Ramos (cell line): ENCODE measurements around the gene DIP2C.
"Not testable (repeated sequence)": the region's sequence is repeated elsewhere in the genome, so short reads cannot be mapped to it uniquely, and the experiment has no call there.

ENCODE experiments used
- in situ Hi-C: fragments of 300-500 bp; cut with MboI; formaldehyde crosslinking; loops from one replicate; pipeline ENCODE4 v1.14.3; 2022; ENCODE audit warnings: low sequenced_read_pairs; ENCODE audit not compliant: unreplicated experiment

DIP2C gene

DNA sequence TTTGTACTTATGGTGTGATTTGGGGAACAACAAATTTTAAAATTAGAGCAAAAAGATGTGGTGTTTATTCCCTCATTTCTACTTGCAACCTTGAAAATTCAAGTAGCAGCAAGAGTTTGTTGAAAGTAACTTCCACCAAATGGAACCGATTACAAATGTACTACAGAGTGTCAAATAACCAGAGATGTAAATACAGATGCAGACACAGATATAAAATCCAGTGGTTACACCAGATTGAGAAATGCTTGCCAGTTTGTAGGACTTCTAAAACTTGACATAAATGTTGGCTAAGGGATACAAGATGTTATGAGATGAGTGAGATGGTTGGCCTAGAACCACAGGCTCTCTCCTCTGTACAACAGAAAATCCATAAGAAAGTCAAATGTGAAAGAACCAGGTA, 162.1 kb downstream of the DIP2C start:
- in situ Hi-C loops = no loop called here

GRCh38 chr10:526651-527312, 162.7 kb downstream of the DIP2C start:
- in situ Hi-C loops = no loop called here

DNA sequence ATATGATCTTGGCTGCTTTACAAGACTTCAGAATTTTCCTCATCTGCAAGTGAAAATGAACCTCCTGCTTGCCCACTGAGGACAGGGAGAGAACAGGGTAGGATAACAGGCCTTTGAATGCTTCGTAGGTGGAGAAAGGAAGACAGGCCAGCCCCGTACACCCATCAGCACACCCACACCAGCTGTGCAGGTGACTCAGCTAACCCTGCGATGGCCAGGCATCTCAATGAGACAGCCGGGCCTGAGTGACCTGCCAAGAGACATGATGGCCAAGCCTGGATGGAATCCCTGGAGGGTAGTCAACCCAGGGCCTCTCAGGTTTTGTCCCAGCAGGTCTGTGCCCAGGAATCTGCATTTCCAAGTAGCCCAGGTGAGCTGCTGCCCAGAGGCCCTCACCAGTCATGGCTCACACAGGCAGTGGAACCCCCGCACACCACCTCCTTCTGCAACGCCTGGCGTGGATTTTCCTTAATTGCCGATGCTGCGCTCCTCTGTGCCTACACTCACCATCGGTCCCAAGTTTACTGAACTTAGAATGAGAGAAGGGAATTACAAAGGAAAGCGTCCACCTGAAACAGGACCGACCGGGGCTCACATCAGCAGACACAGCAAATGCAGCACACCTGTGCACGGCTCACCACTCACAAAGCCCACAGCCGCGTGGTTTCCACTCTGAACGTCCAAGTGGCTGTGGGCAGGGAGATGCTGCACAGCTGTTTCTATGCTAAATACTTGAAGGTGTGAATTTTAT, 163.7 kb downstream of the DIP2C start:
- in situ Hi-C loops = no loop called here

DNA sequence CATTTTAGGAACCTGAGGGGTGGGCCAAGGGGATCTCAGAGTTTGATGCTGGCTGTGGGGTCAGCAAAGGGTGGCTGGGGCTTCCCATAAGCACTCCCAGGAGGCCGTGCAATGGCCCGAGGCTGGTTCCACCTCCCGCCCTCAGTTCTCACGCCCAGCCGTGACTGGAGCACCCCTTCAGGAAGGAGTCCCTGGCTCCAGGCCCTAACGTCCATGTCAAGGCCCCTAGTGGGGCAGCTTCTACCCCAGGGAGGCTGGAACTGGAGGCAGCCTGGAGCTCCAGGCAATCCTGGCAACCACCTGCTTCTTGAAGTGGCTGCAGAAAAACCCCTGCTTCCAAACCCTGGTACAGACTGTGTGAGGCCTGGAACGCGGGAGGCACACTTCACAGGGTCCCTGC, 165.5 kb downstream of the DIP2C start:
- in situ Hi-C loops = no loop called here

DNA sequence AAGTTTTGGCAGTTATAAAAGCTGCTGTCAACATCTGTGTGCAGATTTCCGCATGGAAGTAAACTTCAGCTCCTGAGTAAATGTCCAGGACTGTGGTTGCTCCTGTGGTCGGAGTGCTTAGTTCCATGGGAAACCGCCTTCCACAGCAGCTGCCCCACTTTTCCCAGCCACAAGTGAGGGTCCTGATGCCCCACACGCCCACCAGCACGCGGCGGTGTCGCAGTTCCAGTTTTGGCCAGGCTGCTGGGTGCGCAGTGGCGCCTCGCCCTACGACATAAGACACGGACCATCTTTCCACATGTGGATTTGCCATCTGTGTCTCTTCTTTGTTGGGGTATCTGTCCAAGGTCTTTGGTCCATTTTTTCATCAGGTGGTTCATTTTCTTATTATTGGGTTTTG, 167.1 kb downstream of the DIP2C start:
- in situ Hi-C loops = no loop called here

GRCh38 chr10:521261-522250, 167.9 kb downstream of the DIP2C start:
- in situ Hi-C loops = no loop called here

DNA sequence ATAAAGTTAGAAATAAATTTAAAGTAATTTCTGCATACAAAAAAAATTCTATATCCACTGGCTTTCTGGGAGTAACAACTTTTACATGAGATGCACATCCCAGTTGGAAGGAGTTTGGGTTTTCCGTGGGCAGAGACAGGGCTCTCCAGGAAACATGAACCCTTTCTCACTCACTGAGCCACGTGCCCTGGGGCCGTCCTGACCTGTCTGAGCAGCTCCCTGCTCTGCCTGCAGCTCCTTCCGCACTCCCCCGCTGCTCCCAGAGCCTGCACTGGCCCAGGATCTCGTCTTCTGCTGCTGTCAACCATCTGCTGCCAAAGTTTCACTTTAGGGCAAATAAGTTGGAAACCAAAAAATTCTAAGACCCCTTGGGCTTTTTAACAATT, 169.1 kb downstream of the DIP2C start:
- in situ Hi-C loops = no loop called here

DNA sequence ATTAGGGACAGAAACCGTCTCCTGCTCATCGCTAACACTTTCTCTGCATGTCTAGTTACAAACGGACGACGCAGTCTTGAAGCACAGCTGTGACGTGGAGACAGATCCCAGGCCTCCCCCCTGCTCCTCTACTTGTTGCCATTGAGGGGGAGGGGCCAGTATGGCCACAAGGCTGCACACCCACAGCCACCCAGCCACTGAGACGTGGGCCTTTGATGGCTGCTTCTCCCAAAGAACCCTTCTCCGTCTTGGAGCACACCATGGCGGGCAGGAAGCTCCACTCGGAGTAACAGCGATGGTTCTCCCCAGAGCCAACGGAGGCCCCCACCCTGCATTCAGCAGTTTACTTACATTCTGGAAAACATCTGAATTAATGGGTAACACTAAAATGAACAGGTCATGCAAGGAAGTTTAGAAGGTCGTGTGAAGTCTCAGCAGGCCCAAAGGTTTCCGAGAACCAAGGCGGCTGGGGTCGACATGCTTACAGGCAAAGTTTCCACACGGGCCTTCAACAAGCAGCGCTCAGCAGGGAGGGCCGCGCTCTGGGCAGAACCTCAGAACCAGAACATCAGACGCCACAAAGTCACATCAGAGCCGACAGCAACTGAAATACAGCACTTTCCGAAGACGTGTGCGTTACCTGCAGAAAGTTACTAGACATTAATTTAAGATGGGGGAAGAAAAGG, 169.6 kb downstream of the DIP2C start:
- in situ Hi-C loops = no loop called here

DNA sequence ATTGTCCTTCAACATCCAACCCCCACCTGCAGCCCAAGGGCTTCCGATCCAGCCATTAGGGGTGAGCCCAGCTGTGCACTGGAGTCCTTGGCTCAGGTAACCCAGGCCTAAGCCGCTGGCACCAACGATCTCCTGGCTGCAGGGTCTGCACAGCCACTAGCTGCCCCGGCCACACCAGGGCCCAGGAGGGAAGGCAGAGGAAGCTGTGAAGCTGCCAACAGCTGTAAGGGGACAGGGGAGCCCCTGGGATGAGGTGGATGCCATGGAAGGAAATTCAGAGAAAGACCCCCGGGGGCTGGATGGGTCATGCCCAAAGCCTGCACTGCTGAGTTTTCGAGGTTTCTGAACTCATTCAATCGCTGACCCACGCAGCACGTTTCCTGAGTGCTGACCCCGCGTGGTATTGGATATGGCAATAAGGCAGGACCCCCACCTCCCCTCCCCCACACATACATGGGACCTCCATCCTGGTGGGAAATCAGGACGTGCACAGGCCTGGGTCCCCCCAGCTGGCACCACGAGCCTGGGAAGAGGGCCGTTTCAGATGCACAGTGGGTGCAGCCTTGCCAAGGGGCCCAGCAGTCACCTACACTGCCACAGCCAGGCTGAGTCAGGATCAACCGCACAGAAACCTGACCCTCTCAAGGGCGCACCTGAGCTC, 170.3 kb downstream of the DIP2C start:
- in situ Hi-C loops = no loop called here

- in situ Hi-C loops = no loop called here
These were observed 171.5 kb downstream of the DIP2C start for GRCh38 chr10:517872-518475.

DNA sequence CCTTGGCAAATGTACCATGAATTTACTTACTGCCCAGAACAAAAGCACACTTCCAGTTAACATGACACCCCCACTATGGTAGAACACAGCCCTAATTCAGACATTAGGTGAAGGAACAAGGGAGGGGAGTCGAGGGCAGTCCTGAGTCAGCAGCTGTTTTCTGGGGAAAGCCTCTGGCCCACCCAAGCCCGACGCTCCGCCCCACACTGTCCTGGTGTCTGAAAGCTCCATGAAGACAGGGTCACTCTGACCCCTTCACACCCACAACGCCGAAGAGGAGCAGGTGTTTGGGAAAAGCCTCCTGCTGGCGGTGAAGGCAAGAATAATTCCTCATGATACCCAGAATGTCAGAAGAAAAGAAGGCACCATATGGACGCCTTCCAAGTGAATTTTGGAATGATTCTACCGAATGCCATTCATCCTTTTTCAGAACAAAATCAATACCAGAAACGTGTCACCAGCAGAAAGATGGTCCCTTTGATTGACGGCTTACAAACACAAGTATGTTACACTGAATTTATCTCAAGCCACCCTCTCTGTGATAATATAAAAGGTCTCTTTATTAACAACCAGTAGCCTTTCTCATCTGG, 172.1 kb downstream of the DIP2C start:
- in situ Hi-C loops = no loop called here

DNA sequence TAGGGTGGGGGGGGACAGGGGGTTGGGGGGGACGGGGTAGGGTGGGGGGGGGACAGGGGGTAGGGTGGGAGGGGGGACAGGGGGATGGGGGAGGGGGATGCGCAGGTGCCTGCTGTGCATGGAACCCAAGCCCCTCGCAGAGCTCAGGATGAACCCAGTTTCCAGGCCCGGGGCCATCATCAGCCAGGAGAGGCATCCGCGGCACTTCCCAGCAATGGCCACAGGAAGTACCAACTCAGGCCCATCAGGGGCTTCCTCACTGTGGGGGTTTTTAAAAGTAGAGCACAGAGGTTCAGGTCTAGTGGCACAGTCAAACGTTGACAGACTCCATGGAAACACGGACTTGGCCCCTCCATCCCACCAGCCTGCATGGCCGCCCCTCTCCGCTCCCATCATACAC, 172.7 kb downstream of the DIP2C start:
- in situ Hi-C loops = no loop called here

DNA sequence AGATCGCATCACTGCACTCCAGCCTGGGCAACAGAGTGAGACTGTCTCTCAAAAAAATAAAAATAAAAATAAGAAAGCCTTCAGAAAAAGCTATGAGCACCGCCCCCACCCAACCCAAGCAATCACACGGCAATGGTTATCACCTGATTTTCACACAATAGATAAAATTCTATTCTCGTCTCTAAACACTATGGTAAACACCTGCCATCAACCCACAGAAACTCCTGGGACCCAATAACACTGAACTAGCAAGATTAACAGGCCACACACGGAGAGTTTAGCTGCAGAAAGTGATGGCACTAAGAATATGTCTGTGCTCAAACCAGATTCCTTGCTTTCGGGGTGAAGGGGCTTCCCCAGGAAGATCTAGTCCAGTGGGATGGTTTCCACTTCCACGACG, 173.8 kb downstream of the DIP2C start:
- in situ Hi-C loops = no loop called here

DNA sequence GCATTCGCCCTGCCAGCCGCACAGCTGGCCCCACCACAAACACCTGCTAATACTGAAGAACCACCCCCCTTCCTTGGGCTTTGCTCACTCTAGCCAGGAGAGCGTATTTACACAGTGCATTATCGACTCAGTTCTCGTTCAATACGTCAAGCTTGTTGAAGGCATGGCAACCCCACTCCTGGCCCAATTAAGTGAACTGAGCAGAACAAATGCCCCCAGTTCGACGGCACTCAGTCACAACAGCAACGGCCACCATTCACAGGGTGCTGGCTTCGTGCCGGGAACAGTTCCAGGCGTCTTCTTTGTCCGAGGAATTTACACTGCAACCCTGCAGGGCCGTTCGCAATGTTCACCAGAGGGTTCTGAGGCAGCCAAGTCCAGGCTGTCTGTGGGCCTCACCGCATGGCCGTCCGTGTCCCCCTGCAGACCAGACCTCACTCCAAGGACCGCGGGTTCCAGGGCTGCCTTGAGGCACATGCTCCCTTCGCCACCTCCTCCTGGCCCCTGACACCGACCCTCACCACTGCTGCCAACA, 175.3 kb downstream of the DIP2C start:
- in situ Hi-C loops = no loop called here

DNA sequence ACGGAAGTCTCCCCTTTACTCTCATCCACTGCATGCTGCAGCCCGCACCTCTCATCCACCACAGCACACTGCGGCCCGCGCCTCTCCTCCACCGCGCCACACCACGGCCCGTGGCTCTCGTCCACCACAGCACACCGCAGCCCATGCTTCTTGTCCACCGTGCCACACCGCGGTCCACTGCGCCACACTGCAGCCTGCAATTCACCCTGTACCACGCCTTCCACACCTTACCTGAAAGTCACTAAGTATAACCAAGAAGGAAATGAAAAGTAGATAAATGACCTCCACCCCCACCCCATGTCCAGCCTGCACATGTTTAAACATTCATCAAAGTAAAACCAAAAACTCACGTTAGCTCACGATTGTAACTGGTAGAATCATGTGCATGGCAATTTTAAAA, 176.1 kb downstream of the DIP2C start:
- in situ Hi-C loops = no loop called here

GRCh38 chr10:512661-513060, 176.8 kb downstream of the DIP2C start:
- in situ Hi-C loops = not testable (repeated sequence)

GRCh38 chr10:511849-512191, 177.6 kb downstream of the DIP2C start:
- in situ Hi-C loops = no loop called here

- in situ Hi-C loops = no loop called here
These were observed 178.2 kb downstream of the DIP2C start for GRCh38 chr10:511101-511848.
